IMR-90 (cell line): ENCODE data around the gene B4GALNT3.
A peak's percentile ranks its signal among the peaks of the same experiment; 100 is the strongest.

ENCODE experiments used
- CTCF ChIP-seq: conservative IDR thresholded peaks from 2 replicates; pipeline ENCODE4 v1.5.1; 2012; ENCODE audit warnings: mild to moderate bottlenecking, low read depth, low read length, improper control_type of control experiment
- POLR2A ChIP-seq: IDR thresholded peaks from 2 replicates; pipeline ENCODE4 v1.6.1; 2012; ENCODE audit warnings: mild to moderate bottlenecking, low read depth, low read length

GRCh38 chr12:575948-576614 is 116.3 kb downstream of the B4GALNT3 start:
- peak; percentile 92 for TF ChIP-seq CTCF
- TF ChIP-seq POLR2A, result no peak
